Tibial nerve (tissue), 3 donors: ENCODE measurements around the gene EIF1AD.

Experiments used
- CTCF ChIP-seq, 5 experiments: fragments of 200-600 bp in 3 of 5; fragments of 450-650 bp in 2 of 5; sonication (generic) in 3 of 5; IDR thresholded peaks; one replicate each; pipeline ENCODE4 v1.5.1; 2016 to 2019; ENCODE audit warnings: antibody characterized with exemption in 5 of 5, mild to moderate bottlenecking in 3 of 5, moderate library complexity in 2 of 5
- POLR2A ChIP-seq, 2 donors: fragments of 450-650 bp; IDR thresholded peaks; one replicate each; pipeline ENCODE4 v1.6.1; 2017; ENCODE audit warnings: antibody characterized with exemption in 2 of 2, mild to moderate bottlenecking in 2 of 2, moderate library complexity in 2 of 2

- peak; percentile 30 to 64 for TF ChIP-seq POLR2A (IDR thresholded peaks at IDR 0.05)
- peak in 1 of 5 experiments; percentile 52 for TF ChIP-seq CTCF (IDR thresholded peaks at IDR 0.05)
Observed at GRCh38 chr11:65961267-65962140, 40.5 kb downstream of the EIF1AD start, which contains the start of gene SART1.
